Lower leg skin (tissue), 3 donors: ENCODE results near the gene FAM53B.

Source experiments
- CTCF ChIP-seq, 3 donors: fragments of 450-650 bp; IDR thresholded peaks; one replicate each; pipeline ENCODE4 v1.5.1; 2016; ENCODE audit warnings: antibody characterized with exemption in 3 of 3, mild to moderate bottlenecking in 3 of 3, moderate library complexity in 2 of 3
- POLR2A ChIP-seq, 2 donors: fragments of 450-650 bp; IDR thresholded peaks; one replicate each; pipeline ENCODE4 v1.6.1; 2016 to 2017; ENCODE audit warnings: antibody characterized with exemption in 2 of 2, mild to moderate bottlenecking in 1 of 2, moderate library complexity in 1 of 2

GRCh38 chr10:124674768-124675222 lies 69.4 kb downstream of the FAM53B start:
- no peak for TF ChIP-seq POLR2A (IDR thresholded peaks at IDR 0.05)
- TF ChIP-seq CTCF (IDR thresholded peaks at IDR 0.05): no peak
